Raji (cell line): ENCODE data around the gene CLDN9.

ENCODE experiments used
- POLR2A ChIP-seq: IDR thresholded peaks from 2 replicates; pipeline ENCODE4 v1.6.1; 2011; ENCODE audit warnings: low read depth, low read length, control low read depth; ENCODE audit not compliant: insufficient read depth

The CLDN9 gene, protein sequence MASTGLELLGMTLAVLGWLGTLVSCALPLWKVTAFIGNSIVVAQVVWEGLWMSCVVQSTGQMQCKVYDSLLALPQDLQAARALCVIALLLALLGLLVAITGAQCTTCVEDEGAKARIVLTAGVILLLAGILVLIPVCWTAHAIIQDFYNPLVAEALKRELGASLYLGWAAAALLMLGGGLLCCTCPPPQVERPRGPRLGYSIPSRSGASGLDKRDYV

DNA sequence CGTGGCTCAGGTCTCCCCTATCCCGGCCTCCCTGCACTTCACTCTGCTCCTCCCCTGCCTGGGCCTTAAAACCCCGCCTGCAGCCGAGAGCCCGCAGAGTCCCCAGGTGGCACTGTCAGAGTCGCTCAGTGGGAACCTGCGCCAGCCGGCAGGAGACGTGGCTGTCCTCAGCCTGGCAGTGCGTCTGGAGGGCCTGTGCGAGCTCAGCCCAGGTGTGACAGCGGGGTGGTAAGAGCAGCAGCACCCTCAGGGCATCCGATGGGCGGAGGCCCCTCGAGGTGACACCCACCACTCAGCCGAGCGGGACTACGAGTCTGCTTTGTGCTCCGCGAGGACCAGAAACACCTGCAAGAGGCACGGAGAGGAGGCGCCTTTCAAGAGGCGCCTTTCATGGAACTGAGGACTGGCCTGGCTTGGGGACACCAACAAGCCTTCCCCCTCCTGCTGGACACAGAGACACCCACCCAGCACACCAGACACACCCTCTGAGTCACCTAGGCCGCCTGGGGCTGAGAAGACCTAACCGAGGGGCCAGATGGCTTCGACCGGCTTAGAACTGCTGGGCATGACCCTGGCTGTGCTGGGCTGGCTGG lies at the start of gene CLDN9:
Gene CLDN9 (plus strand): TSS at position 96 of the 593 bp plus-strand sequence. CDS start 440 bp downstream, at position 536.
- TF ChIP-seq POLR2A: no peak

DNA sequence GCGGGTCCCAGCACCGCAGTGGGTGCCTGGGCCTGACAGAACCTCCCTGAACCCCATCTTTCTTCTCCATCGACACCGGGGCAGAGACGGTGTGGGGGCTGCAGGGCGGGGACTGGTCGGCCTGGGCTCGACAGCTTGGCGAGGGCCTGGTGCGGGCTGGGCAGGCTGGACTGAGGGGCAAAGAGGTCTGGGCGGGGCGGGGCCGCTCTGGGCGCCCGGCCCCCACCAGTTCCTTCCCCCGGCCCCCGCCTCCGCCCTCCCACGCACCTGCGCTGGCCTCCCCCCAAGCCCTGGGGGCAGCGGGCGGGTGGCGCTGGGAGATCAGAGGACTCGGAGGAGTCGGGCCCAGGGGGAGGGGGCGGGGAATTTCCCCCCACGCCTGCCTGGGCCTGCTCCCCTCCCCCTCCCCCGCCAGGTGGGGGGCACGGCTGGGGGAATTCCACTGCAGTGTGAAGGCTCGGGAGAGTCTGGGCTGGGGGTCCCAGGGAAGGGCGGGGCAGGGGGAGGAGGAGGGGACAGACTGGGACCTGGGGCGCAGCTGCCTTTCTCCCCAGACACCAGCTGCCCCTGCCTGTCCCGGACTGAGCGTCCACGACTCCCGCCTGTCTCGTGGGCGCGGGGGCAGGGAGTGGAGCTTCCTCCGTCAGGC lies 49.5 kb upstream of the CLDN9 start:
- no peak for TF ChIP-seq POLR2A

DNA sequence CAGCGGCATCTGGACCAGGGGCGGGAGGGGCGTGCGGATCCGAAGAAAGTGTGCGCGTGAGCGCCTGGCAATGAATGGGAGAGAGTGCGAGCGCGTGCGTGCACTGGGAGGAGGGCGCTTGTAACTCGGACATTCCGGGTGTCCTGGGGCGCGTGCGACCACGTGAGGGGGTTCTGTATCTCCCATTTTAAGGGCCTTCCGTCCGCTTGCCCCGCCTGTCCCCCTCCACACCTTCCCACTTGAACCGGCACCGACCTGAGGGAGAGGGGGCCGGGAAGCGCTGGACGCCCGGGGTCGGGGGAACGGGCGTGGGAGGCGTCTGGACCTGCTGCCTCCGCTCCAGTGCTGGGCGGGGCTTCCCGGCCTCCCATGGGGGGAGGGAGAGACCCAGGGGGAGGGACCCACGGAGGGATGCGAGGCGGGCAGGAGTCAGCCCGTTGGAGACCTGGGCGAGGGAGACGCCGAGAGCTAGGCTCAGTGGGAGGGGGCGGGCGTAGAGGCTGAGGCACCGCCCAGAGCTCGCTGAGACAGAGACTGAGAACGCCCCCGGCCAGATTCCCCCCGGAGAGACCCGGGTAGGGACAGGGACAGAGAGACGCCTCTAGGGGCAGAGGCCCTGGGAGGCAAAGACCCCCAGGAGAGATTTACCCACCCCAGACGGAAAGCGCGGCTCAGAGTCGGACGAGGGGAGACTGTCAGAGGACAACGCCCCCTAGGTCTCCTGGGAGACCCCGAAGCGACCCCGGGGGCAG lies 48.8 kb upstream of the CLDN9 start, which contains the start of gene KREMEN2:
Gene KREMEN2 (plus strand): TSS at position 553 of the 752 bp plus-strand sequence. CDS start 246 bp downstream, outside the sequence.
- peak; percentile 58 for TF ChIP-seq POLR2A

DNA sequence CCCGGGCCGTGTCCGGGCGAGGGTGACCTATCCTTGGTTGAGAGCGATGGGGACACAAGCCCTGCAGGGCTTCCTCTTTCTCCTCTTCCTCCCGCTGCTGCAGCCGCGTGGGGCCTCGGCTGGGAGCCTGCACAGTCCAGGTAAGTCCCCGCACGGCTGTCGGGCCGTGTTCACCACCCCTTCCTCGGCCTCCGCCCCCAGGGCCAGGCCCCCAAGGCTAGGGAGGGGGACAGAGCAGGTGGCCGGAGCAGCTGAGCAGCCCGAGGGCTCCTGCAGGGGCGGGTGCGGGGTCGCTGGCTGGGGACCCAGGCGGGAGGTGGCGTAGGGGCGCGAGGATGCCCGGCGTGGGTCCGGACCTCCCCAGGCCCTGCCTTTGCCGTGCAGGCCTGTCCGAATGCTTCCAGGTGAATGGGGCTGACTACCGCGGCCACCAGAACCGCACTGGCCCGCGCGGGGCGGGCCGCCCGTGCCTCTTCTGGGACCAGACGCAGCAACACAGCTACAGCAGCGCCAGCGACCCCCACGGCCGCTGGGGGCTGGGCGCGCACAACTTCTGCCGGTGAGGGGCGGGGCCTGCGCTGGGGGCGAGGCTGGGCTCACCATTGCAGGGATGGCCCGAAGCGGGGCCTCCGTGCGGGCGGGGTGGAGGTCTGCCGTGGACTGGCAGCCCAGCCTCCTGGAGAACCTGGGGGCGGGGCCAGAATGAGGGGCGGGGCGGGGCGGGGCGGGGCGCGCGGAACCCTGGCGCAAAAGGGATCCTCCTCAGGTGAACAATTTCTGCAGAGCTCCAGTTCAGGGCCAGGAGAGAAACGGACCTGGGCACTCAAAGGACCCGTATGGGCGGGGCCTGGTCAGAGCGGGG lies 48.0 kb upstream of the CLDN9 start:
- TF ChIP-seq POLR2A: peak; percentile 71

DNA sequence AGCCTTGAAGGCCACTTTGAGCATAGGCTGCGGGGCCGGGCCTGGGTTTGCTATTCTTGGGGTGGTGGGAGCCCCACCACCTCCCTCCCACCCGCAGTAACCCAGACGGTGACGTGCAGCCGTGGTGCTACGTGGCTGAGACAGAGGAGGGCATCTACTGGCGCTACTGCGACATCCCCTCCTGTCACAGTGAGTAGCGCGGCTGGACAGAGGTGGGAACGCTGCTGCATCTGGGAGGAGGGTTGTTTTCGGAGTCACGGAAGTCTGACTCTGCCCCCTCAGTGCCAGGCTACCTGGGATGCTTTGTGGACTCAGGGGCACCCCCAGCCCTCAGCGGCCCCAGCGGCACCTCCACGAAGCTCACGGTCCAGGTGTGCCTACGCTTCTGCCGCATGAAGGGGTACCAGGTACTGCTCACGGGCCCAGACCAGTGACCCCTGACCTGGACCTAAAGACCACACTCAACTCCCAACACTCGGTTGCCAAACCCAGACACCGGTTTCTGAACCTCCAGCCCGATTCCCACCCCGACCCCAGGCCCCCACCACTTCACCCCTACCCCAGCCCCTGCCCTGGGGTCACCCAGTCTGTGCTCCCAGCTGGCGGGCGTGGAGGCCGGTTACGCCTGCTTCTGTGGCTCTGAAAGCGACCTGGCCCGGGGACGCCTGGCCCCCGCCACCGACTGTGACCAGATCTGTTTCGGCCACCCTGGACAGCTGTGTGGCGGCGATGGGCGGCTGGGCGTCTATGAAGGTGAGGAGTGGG lies 46.5 kb upstream of the CLDN9 start:
- TF ChIP-seq POLR2A: no peak

DNA sequence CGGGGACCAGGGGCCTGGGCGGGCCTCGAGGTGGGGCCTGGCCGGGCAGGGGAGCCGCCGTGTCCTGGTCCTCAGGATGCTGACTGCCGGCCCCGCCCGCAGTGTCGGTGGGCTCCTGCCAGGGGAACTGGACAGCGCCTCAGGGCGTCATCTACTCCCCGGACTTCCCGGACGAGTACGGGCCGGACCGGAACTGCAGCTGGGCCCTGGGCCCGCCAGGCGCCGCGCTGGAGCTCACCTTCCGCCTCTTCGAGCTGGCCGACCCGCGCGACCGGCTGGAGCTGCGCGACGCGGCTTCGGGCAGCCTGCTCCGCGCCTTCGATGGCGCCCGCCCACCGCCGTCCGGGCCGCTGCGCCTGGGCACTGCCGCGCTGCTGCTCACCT lies 45.9 kb upstream of the CLDN9 start:
- TF ChIP-seq POLR2A: no peak

DNA sequence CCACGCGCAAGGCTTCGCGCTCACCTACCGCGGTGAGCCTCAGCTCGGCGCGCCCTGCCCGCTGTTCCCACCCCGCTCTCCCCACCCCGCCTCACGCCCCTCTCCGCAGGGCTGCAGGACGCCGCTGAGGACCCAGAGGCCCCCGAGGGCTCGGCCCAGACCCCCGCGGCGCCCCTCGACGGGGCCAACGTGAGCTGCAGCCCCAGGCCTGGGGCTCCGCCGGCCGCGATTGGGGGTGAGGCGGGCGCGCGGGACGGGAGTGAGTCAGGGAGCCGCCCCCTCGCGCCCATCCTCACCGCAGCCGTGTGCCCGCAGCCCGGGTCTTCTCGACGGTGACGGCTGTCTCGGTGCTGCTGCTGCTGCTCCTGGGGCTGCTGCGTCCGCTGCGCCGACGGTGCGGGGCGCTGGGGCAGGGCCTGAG lies 45.5 kb upstream of the CLDN9 start:
- TF ChIP-seq POLR2A: no peak

DNA sequence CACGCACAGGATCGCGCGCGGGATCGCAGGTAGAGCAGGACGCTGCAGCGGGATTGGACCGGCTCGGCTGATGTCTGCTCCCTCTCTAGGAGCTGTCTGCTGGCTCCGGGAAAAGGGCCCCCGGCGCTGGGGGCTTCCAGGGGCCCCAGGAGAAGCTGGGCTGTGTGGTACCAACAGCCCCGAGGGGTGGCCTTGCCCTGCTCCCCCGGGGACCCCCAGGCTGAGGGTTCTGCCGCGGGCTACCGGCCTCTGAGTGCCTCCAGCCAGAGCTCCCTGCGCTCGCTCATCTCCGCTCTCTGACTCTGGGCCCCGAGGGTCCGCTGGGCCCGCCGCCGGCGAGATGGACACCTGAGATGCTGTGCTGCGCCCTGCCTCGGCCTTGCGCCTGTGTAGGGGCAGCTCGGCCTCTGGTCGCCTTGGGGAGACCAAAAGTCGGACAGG lies 45.0 kb upstream of the CLDN9 start:
- no peak for TF ChIP-seq POLR2A

DNA sequence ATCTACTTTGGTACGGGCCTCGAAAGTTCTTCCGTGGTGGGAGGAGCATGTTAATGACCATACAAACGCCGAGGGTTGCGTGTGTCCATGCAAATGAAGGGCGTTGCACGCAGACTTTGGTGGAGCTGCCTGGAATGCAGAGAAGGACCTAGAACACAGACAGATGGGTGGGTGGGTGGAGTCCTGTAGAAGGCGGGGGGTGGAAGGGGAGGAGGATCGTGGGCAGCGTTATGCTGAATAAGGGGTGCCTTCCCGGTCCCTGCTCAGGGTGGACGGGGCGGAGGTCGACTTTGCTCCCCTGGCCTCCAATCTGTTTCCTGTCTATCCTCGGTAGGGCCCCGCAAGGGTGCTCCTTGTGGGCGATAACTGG lies 44.4 kb upstream of the CLDN9 start:
- peak; percentile 23; the same call in 1 of the 2 replicates for TF ChIP-seq POLR2A

DNA sequence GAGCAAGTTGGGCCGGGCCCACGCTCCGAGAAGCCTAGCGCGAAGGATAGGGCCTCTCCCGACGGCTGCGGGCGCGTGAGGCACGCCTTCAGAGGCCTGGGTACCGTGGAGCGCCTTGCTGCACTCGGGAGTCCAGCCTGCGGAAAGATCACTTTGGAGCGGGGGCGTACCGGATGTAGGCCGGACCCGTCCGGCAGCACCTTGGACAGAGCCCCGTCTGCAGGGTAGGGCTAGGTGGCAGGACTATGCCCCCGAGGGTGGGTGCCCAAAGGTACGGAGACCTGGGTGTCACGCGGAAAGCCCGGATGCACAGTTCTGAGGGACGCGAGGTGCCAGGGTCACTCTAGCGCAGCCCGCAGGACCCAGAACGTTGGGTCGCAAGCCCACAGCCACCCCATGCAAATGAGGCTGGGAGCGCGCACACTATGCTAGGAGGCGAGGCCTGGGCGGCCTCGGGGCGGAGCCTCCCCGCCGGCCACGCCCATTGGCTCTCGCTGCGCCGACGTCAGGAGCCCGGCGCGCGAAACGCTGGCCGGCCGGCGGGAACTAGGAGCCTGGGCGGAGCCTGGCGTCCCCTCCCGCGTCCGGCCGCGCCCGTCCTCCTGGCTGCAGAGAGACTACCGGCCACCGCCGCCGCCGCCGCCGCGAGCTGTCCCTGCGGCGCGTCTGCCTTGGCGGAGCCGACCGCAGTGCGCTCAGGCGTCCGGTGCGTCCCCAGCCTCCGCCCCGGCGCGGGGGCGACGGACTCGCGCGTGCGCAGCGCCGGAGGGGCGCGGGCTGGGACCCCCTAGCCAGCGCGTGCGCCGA lies 43.8 kb upstream of the CLDN9 start, which contains the start of gene PAQR4:
Gene PAQR4 (plus strand): TSS at position 611 of the 807 bp plus-strand sequence. CDS start 327 bp downstream, outside the sequence.
- peak; percentile 91 for TF ChIP-seq POLR2A

DNA sequence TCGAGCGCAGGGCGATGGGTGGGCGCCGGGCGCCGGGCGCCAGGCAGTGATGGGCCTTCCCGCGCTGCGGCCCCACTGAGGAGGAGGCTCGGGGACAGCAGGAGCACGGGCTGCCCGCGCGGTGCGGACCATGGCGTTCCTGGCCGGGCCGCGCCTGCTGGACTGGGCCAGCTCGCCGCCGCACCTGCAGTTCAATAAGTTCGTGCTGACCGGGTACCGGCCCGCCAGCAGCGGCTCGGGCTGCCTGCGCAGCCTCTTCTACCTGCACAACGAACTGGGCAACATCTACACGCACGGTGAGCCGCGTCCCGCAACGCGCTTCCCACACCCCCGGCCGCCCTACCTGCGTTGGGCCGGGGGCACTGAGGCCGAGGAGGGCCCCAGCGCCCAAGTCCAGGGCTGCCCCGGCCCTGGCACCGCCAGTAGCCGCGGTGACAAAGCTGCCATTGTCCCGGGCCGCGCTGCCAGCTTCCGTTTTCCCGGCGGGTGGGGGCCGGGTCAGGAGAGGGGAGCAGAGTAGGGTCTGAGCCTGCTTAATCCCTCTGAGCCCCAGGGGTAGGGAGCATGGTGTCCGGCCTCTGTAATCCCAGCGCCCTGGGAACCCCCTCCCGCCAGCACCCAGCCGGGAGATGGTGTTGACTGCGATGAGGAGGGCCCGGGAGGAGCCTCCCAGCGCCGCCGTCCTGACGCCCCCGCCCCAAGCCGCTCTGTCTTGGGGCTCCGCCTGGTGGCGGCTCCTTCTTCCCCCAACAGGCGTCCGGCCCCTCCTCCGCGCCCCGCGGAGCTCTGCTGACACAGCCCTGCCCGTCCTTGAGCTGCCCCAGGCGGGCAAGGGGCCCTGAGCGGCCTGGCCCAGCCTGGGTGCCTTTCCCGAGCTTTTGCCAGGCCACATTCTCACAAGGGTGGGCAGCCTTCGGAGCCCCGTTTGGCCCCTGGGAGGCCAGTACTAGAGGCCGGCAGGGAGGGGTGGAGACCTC lies 42.9 kb upstream of the CLDN9 start:
- TF ChIP-seq POLR2A: peak; percentile 54

DNA sequence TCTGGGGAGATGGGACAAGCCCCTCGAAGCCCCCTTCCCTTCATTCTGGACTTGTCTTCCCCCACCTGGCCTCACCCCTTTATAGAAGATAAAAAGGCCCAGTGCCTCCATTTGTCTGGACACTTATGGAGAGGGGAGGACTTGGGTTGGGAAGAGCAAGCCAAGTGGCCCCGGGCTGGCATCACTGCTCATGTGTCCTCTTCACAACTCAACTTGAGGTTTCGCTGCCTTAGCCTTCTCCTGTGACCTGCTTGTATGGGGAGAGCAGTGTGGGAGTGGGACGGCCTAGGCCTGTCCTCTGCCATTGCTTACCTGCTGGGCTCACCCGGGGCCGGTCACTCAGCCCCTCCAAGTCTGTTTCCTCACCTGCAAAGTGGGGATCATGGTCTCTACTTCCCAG lies 42.2 kb upstream of the CLDN9 start:
- no peak; the same call in 1 of the 2 replicates for TF ChIP-seq POLR2A
